ENCODE results near the gene SEL1L2.

Gene SEL1L2

DNA sequence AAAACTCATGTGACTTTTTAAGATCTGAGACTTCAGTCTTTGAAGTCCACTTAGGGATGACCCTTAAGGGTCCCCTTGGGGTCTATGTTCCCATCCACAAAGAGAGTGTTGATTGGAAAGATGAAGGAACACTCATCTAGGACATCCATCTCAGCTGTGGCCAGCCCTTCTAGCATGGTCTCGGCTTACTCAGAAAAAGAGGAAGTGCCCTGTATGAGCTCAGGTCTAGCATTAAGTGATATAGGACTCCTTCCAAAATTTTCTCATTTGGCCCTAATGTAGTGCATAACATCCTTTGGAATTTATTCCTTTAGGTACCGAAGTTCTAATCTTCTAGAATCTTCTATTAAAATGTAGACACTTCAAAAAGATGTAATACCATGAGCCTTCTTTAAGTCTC, 128.2 kb downstream of the SEL1L2 start:
- no peak for DNase-seq

DNA sequence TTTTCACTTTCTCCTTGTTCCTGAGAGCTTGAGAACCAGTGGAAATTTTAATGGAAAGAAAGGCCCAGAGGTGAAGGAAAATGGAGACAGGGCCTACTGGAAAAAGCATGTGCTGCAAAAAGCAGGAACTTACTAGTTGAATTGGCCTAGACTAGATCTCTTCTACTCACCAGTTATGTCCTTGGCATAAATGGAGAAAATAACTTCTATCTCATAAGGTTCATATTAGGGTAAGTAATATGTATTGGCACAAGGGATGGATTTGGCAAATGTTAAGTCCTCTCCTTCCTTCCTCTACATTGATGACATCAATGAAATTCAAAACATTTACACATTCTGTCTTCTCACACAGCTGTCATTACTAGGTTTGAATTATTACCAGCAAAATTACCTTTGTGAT, 131.5 kb downstream of the SEL1L2 start:
- no peak for DNase-seq

DNA sequence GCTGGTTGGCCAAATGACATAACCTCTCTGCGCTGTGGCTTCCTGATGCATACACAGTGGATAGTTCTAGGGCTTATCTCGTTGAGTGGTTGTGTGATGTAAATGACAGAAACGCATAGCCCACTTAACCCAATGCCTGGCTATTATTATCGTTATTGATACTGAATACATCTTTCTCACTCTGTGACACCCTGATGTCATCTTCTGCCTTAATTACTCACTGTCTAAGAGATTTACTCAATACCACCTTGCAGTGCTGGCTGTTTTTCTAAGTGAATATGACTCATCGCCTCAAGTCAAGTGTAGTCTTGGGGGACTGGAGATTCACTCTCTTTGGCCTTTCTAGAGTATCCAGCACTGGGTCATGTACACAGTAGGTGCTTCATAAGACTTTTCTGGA, 132.0 kb downstream of the SEL1L2 start:
- DNase-seq: no peak

DNA sequence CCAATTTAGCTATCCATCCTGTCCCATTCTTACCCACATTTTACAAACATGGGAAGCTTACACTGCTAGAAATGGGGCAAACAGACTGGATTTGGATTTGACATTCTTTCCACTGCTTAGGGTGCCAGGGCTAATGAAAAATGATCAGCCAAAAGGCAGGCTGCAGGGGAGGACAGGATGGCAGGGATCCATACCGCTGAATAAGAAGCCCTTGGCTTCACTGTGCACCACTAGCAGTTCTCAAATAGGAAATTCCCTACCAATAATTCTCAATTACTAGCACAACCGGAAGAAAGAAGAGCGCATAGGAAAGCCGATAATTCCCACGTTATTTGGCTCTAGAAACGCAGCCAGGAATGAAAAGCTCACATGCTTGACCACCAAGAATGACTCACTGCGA, 132.5 kb downstream of the SEL1L2 start:
- DNase-seq: no peak

DNA sequence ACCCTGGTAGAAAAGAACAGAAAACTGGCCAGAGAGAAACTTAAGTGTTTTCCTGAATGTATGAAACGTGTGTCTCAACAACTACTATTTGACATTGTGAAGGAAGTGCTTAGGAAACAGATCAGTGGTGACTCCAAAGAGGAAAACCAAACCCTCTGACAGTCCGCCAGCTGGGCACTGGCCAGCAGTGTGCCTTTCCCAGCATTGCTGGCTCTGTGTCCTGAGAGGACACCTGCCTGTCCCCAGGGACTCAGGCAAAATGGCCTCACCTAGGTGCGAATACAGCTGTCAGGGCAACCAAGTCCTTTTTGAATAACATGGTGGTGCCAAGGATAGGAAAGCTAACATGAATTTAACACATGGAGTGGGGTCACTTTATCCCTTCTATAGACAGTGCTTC, 133.1 kb downstream of the SEL1L2 start:
- DNase-seq: no peak

DNA sequence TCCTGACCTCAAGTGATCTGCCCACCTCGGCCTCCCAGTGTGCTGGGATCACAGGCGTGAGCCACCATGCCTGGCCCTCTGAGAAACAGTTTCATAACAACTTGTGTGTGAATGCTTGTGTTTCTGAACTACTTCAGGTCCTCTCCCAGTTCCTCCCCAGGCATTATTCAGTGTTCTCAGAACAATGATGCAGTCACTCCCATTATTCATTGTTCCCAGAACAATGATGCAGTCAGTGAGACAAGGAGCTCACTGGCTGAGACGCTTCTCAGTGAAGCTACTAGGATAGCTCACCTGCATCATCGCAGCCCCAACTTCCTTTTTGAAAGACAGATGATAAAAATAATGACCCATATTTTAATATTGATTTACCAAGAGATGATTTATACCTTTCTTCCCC, 134.1 kb downstream of the SEL1L2 start:
- no peak for DNase-seq

DNA sequence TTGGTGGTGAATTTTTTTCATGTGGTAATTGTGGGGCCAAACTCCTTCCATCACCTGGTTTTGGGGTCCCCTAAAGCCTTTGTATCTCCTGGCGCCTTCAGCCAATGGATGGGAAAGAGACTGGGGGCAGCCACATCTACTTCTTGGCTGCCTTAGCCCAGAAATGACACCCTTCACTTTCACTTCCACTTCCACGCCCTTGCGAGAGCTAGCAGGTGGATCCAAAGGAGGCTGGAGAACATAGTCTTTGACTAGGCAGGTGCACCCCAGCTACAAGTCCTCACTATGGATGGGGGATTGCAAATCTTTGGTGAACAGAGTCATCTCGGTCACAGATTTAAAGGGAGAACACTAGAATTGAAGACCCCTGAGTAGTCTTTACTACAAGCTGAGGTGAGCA, 134.8 kb downstream of the SEL1L2 start:
- DNase-seq: no peak

DNA sequence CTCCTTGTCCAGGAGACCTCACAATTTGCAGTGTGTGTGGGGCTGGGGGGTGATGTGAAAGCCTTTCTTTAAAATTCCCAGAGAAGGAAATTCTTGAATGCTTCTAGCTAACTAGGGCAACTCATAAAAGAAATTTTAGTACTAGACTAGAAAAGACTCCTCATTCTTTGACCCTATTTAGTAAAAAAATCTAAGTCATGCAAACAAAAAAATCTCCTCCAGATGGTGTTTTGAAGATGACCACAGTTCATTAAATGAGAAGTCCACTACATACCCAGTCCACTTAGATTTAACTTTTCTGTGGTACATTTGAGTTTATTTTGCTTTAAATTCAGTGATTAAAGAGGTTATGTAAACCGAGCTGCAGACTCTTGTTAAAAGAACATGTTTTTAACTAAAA, 138.1 kb downstream of the SEL1L2 start:
- no peak for DNase-seq

DNA sequence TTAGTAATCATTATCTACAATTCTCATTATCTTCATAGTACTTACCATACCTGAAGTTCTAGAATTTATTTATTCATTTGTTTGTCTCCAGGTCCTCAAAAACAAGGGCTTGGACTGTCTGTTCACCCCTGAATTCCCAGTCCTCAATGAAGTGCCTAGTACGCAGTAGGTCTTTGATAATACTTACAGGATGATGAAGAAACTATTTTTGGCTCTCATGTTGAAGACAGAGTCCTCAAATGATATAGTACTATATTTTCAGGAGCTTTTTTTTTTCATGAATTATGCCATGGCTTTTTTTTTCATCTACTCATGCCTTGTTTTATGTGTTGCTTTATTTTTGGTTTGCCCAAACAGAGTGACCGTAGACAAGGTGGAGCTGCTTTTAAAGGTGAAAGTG, 139.1 kb downstream of the SEL1L2 start:
- no peak for DNase-seq

DNA sequence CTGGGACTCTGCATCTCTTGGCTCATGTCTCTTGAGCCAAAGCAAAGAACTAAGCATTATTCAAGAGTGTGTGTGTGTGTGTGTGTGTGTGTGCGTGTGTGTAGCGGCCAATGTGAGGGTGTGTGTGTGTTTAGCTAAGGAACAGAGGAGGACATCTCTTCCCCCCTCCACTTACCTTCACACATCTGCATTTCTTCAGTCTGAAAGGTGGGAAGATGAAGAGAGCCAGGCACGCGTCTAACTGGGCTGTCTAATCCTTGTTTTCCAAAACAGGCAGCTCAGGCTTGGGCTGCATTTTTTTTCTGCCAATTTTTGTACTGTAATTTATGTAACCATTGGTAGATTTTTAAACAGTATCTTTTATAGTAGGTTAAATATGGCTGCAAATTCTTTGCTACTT, 146.1 kb downstream of the SEL1L2 start:
- no peak for DNase-seq

DNA sequence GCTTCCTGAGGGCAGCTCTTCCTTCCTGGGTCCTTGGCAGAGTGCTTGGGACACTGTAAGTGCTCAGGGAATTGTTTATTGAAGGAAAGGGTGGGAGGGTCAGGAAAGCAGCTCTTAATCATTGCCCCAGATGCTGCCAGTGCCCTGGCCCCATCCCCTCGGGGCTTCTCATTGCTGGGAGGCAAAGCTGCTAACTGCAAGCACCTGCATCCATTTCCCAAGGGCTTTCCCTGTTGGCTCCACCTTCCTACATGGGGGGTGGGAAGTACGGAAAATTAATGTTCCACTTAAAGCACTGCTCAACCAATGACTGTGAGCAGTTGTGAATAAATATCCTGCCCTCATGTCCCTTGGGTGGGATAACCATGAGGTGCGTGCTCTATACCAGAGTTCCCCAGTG, 149.2 kb downstream of the SEL1L2 start:
- DNase-seq: no peak

DNA sequence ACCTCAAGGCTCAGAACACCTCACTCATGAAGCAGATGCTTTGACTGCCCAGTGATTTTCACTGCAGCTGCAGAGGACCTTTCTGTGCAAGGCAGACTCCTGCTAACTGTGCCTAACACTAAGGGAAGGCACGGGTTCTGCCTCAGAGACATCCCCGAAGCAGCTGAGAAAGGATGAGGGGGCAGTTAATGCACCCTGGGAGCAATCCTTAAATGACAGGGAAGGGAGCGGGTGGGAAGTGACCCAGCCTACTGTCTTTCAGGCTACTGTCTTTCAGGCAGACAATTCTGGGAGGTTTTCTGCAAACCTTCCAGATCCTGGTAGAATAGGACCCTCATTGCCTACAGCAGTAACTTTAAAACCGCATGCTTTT, 150.3 kb downstream of the SEL1L2 start:
- DNase-seq: no peak

DNA sequence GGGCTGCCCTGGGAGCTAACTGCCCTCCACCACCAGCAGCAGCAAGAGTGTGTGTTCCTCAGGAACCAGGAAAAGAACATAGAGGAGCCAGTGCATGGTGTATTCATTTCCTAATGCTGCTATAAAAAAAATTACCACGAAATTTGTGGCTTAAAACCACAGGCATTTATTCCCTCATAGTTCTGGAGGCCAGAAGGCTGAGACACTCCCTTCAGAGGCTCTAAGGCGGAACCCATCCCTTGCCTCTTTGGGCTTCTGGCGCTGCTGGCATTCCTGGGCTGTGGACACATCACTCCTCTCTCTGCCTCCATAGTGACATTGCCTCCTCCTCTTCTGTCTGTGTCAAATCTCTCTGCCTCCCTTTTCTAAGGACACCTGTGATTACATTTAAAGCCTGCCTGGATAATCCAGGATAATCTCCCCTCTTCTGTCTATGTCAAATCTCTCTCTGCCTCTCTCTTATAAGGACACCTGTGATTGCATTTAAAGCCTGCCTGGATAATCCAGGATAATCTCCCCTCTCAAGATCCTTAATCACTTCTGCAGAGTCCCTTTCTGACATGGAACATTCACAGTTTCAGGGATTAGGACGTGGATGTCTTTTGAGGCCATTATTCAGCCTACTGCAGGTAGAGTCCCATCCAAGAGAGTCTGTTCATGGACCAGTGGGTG, 150.9 kb downstream of the SEL1L2 start:
- no peak for DNase-seq

DNA sequence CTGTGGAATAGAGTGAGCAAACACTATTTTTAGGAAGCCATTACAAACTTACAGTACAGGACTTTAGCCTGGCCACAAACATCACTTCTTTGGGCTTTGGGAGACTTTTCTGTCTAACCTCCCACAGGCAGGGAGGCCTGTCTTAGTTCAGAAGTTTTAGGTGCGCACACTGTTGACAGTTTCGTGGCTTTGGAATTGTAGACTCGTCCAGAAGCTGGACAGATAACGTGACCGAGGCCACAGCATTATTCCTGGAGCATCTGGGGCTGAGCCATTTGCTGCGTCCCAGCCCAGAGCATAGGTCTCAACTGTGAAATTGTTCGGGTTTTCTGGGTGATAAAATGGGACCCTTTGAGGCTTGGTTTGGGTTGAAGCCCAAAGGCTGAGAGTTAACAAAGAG, 151.8 kb downstream of the SEL1L2 start:
- no peak for DNase-seq

DNA sequence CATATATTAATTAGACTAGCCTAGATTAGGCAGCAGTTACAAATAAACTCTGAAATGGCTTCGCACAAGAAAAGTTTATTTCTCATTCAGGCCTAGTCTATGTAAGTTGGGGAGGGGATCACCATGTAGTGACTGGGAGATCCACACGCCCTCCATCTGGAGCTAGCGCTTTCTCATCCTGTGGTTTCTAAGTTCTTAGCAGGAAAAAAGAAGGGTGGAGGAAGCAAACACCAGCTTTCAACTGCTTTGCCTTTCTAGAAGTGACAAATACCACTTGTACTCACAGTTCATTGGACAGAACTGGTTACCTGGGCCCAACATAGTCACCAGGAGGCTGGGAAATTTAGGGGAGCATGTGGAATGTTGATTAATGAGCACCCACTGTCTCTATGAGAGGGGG, 158.9 kb downstream of the SEL1L2 start:
- no peak for DNase-seq

DNA sequence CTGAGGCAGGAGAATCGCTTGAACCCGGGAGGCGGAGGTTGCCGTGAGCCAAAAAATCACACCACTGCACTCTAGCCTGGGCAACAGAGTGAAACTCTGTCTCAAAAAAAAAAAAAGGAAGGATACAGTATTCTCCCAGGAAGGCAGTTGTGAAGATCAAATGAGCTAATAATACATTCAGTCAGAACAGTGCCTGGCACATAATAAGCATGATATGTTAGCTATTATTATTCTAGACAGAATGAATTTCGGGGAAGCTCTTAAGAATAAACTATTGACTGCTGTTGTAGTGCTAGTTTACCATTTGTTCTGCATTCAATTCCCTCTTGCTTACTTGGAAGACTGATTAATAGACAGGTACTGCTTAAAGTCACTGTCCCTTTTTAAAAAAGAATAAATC, 164.9 kb downstream of the SEL1L2 start:
- no peak for DNase-seq

DNA sequence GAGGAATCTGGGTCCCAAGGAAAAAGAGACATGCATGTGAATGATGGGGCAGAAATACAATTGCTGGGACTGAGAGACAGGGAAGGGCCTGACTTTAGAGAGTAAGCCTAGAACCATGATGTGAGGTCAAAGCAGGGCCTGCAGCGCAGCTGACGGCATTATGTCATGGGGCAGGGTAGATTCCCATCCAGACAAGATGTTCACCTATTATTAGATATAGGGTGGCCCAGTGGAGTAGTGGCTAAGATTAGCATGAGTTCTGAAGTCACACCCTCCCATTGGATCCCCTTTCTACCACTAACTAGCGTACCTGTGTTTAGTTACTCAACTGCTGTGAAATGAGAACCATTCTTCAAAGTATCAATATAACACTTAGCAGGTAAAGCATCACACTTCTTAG, 166.0 kb downstream of the SEL1L2 start:
- DNase-seq: no peak

DNA sequence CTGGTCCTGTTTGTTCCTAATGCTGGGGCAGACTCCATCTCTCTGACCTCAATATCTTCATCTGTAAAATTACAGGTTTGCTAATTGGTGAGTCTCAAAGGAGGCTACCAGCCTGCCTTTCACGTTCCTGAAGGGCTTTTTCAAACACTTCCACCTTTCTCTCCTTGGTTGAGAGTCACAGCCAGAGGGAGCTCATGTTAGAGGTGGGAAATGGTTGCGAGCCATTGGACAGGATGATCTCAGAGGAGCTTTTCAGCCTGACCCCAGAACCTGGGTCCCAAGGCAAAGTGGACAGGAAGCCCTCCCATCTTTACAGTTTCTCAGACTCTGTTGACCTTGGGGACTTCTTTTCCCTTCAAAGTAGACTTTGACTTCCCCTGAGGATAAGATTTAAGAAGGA, 168.0 kb downstream of the SEL1L2 start:
- DNase-seq: no peak

DNA sequence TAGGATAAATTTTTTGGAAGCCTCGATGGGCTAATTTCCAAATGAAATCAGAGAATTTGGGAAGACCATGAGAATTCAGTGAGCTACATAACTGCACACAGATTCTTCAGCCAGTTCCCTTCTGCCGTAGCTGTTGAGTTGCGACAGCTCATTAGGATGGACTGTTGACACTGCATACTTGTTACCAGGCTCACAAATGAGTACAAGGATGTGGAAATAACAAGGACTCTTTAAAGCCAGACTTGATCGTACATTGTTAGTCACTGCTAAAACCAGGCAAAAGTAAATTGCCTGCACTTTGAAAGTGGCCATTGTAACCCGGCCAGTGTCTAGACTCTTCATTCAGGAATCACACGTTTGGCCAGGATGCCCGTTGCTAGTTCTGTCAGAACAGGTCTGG, 168.5 kb downstream of the SEL1L2 start:
- DNase-seq: no peak

DNA sequence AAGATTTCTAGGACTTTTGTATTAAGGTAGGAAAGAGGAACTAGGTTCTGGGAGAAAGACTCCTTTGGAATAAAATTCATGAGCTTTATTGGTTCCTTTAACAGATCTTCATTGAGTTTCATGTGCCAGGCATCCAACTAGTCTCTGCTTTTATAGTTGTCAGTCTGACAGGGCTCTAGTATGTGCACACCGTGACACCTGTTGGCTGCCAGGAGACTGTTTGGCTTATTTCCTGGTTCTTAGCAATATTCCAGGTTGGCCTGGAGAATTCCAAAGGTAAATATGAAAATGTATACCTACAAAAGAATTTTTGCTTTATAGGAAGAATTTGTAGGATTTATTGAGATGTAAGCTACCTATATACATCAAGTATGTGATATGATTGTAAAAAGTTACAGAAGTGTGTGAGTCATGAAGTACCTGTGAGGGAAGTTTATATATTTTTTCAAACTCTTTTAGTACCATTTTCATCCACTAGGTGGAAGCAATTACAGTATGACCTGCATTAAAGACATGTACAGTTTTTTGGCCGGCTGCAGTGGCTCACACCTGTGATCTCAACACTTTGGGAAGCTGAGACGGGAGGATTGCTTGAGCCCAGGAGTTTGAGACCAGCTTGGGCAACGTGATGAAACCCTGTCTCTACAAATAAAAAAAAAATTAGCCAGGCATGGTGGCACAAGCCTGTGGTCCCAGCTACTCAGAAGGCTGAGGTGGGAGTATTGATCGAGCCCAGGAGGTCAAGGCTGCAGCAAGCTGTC, 170.3 kb downstream of the SEL1L2 start:
- DNase-seq: peak; percentile 46

DNA sequence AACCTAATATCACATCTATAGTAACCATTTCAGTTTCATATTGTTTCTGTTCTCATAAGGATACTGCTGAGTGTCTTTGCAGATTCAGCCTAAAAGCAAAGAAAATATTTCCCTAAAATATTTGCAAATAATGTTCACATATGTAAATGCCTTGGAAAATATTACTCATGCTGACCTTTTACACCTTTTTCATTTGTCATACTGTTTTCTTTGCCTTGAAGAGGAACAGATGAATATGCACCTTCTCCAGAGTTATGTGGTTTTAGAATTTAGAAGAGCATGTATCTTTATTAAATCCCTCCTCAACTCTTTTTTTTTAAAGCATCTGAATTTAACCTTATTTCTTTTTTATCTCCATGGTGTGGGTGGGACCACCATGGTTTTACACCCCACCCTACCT, 173.1 kb downstream of the SEL1L2 start:
- no peak for DNase-seq

DNA sequence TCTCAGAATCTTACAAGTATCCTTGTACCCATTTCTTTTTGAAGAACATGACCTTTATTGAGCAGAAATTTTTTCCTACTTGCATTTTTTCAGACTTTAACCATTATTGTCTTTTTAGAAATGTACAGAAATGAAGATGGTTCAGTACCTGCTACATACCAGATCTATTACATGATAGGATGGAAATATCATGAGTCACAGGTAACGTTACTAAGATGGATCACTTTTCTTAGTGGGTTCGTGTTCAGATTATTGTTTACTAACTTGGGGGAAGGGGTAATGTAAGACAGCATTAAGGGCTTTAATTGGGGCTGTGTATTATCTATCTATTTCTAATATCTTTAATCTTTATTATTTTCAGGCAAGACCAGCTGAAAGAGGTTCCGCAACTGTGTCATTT, 173.7 kb downstream of the SEL1L2 start:
- no peak for DNase-seq

DNA sequence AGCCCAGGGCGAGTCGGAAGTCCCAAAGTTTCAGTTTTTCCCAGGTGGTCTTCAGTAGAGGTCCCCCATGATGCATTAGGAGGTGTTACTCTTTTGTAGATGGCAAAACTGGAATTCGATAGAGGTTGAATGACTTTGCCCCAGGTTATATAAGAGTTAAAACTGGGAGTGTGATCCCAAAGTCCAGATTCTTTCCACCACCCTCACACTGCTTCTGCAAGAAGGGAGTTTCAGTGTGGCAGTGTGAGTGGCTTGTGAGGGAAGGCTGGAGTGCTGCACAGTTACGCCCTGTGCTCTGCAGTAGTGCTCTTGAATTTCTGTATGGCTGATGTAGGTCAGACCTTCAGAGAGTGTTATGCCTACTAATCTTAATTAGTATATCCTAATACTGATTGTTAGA, 175.7 kb downstream of the SEL1L2 start:
- DNase-seq: no peak

DNA sequence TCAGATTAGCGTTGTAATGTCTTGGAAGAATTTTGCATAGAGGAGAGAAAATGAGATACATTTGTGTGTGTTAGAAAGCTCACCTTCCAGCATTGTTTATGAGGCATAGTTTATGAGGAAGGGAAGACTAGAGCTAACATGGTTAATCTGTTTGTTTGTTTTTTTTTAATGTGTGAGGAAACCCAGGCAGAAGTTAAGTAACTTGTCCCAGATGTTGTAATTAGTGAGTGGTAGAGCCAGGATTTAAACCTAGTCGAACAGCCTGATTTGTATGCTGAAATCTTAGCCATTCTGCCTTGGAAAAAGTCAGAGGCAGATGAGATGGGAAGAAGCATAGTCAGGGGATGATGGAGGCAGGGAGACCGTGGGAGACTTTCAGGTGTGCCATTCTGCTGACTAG, 176.5 kb downstream of the SEL1L2 start:
- no peak for DNase-seq

DNA sequence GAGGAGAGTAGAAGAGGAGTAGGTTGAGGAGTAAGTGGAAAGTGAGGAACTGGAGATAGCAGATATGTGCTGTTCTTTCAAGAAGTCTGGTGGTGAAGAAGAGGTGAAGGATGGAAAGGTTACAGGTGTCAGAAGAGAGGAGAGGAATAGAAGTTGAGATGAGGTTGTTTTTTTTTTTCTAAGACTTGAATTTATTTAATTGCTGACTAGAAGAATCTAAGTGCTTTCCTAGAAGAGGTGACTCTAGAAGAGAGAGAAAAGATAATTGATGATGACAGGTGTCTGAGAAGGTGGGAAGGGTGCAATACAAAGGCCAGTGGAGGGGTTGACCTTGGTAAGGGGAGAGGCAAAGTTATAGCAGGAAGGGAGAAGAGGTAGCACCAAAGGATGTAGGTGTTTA, 180.0 kb downstream of the SEL1L2 start:
- no peak for DNase-seq
